Immature natural killer cell (primary cell): ENCODE data around the gene NT5DC1. TPM values are rescaled to one million over a fixed set of nuclear protein-coding genes. Genes with fewer than 3 reads are reported as not detected.

Experiments
- DNase-seq, 3 donors: peaks; one replicate each; pipeline ENCODE4 v3.0.0; 2022; ENCODE audit warnings: mixed read lengths in 1 of 3
- H3K27ac Mint-ChIP-seq, 6 donors: one replicate each; pipeline ENCODE4 v1.8.0; 2020; ENCODE audit warnings: mixed read lengths in 6 of 6, mild to moderate bottlenecking in 5 of 6, inconsistent platforms in 4 of 6, moderate library complexity in 3 of 6
- H3K27me3 Mint-ChIP-seq, 3 donors: one replicate each; pipeline ENCODE4 v1.8.0; 2020 to 2021; ENCODE audit warnings: low read depth in 3 of 3, mild to moderate bottlenecking in 3 of 3, mixed read lengths in 3 of 3, moderate library complexity in 3 of 3, inconsistent platforms in 1 of 3
- H3K36me3 Mint-ChIP-seq, 3 donors: one replicate each; pipeline ENCODE4 v1.8.0; 2020; ENCODE audit warnings: mixed read lengths in 3 of 3, inconsistent platforms in 2 of 3, mild to moderate bottlenecking in 2 of 3
- H3K4me1 Mint-ChIP-seq, 2 donors: one replicate each; pipeline ENCODE4 v1.8.0; 2020; ENCODE audit warnings: inconsistent platforms in 2 of 2, mild to moderate bottlenecking in 2 of 2, mixed read lengths in 2 of 2, moderate library complexity in 1 of 2
- H3K4me3 Mint-ChIP-seq, 5 donors: one replicate each; pipeline ENCODE4 v1.8.0; 2020; ENCODE audit warnings: mild to moderate bottlenecking in 5 of 5, mixed read lengths in 5 of 5, inconsistent platforms in 3 of 5, moderate library complexity in 3 of 5
- H3K9me3 Mint-ChIP-seq, 6 donors: one replicate each; pipeline ENCODE4 v1.8.0; 2020; ENCODE audit warnings: mild to moderate bottlenecking in 6 of 6, mixed read lengths in 6 of 6, inconsistent platforms in 4 of 6, moderate library complexity in 3 of 6
- polyA plus RNA-seq, 3 donors: library from polyadenylated mRNA; unstranded; fragments of 300-500 nt; fragmentation: Illumina TruSeq; gene quantifications; one replicate each; pipeline ENCODE4 v1.2.3, GENCODE V29; 2021

Gene NT5DC1
- polyA plus RNA-seq, 3 donors from 2014 or later: 30.6 to 44.8 (median 35.9) TPM

DNA sequence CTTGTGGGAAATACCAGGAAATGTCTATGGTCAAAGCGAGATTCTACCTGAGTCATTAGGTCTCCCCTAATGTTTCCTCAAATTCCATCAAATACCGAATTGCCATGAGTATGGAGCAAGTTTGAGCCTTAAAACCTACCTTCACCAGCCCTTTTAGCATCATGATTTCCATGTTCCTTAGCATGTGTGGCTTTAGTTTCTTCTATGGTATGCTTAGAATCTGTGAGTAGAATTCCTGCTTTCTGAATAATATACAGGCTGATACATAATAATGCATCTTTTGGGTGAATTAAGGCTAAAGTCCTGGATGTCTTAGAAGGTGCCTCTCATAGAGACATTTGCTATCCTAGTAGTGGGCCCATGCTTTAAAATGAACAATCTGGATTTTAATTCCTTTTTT is 121.3 kb downstream of the NT5DC1 start:
- Mint-ChIP-seq H3K9me3 (no peaks in the 10 kb centered on the region), H3K4me1 (no peaks in the 10 kb centered on the region), H3K27me3 (peaks cover 0 to 2% (median 0%) of the 10 kb centered on the region in 3 donors), H3K27ac (no peak overlapping the region), H3K4me3 (no peak overlapping the region), H3K36me3 (peaks cover 0 to 14% (median 0%) of the 10 kb centered on the region in 3 donors)
- DNase-seq: no peak

DNA sequence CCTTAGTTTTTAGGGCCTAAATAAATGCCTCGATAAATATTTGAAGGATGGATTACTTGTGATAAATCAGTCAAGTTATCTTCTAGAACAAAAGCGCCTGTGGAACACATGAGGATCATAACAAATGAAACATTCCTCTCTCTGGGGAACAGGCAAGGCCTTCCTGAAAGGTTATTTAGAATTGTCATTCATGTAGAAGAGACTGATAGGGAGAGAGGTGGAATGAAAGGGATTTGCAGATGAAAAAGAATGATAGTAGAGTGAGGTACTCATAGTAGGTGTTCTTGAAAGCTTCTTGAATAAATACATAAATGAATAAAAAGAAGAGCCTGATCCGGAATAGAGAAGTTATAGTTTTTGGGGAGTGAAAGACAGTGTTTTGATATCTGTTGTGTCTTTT is 122.7 kb downstream of the NT5DC1 start:
- H3K27ac Mint-ChIP-seq: no peak overlapping the region
- H3K9me3 Mint-ChIP-seq: no peaks in the 10 kb centered on the region
- H3K4me1 Mint-ChIP-seq: no peaks in the 10 kb centered on the region

DNA sequence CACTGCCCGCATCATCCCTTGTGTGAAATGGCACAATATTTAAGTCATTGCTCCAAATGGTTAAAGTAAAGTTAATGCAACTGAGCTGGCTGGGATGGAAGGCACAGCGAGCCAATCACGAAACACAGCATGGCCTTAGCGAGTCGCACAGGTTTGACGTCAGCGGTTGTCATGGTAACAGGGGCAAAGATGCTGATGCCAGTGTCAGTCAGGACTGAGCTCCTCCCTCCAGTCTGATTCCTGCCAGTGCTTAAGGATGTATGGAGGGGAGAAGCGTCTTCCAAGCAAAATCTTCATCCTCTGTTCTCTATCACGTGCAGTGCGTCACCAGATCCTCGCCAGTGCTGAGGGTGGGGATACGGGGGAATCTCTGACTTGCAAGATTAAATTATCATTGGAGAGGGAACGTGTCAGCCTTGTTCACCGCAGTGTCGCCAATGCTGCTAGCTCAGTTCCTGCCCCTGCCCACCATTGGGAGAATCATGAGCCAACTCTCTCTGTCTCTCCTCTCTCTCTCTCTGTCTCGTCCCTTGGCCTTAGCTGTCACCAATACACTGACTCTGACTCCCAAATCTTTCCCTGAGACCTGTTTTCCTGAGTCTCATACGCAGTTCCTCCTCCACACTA is 128.7 kb downstream of the NT5DC1 start:
- Mint-ChIP-seq H3K9me3 (no peaks in the 10 kb centered on the region), H3K27ac (no peak overlapping the region), H3K4me3 (no peak overlapping the region), H3K4me1 (no peaks in the 10 kb centered on the region), H3K27me3 (peaks cover 0 to under 1% (median 0%) of the 10 kb centered on the region in 3 donors), H3K36me3 (peaks cover 6 to 7% (median 7%) of the 10 kb centered on the region in 3 donors)
- no peak for DNase-seq

More for the DNA sequence above, 122.7 kb downstream of the NT5DC1 start:
- H3K27me3 Mint-ChIP-seq: peaks cover 0 to 2% (median 0%) of the 10 kb centered on the region in 3 donors
- H3K36me3 Mint-ChIP-seq: peaks cover 0 to 14% (median 0%) of the 10 kb centered on the region in 3 donors
- H3K4me3 Mint-ChIP-seq: no peak overlapping the region
- no peak for DNase-seq

DNA sequence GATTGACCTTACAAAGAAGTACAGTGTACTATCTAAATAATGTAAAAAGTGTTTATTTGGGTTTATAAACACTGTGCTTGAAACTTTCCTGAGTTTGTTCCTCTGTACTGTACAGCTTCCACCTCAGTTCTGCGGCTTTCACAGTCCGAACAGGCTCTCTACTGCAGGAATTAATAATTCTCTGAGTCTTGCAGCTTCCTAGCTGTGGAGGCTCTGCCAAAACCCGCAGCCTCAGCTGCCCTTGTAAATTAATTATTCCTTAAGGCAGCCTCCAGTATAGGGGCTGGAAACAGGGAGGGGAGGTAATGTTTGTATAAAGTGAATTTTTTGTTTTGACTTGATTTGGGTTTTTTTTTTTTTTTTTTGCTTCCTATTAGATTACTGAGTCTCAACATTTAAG is 134.0 kb downstream of the NT5DC1 start:
- Mint-ChIP-seq H3K9me3 (no peaks in the 10 kb centered on the region), H3K36me3 (peaks cover 10 to 21% (median 12%) of the 10 kb centered on the region in 3 donors), H3K4me1 (no peaks in the 10 kb centered on the region), H3K27ac (no peak overlapping the region), H3K4me3 (no peak overlapping the region), H3K27me3 (no peaks in the 10 kb centered on the region)
- DNase-seq: no peak

- no peaks in the 10 kb centered on the region for H3K27me3 Mint-ChIP-seq
- H3K9me3 Mint-ChIP-seq: no peaks in the 10 kb centered on the region
- H3K27ac Mint-ChIP-seq: no peak overlapping the region
- peaks cover 9 to 21% (median 12%) of the 10 kb centered on the region in 3 donors for H3K36me3 Mint-ChIP-seq
- H3K4me3 Mint-ChIP-seq: no peak overlapping the region
- no peaks in the 10 kb centered on the region for H3K4me1 Mint-ChIP-seq
- no peak for DNase-seq
Observed at GRCh38 chr6:116238083-116238482, 137.4 kb downstream of the NT5DC1 start.

- Mint-ChIP-seq H3K4me3 (no peak overlapping the region), H3K27me3 (no peaks in the 10 kb centered on the region), H3K4me1 (no peaks in the 10 kb centered on the region), H3K36me3 (peaks cover 9 to 22% (median 12%) of the 10 kb centered on the region in 3 donors), H3K9me3 (no peaks in the 10 kb centered on the region), H3K27ac (no peak overlapping the region)
- no peak for DNase-seq
Observed at GRCh38 chr6:116239256-116239655, 138.6 kb downstream of the NT5DC1 start.

GRCh38 chr6:116239856-116240255 is 139.2 kb downstream of the NT5DC1 start:
- no peaks in the 10 kb centered on the region for H3K9me3 Mint-ChIP-seq
- H3K27ac Mint-ChIP-seq: no peak overlapping the region
- no peak overlapping the region for H3K4me3 Mint-ChIP-seq
- H3K4me1 Mint-ChIP-seq: no peaks in the 10 kb centered on the region
- peaks cover 9 to 22% (median 12%) of the 10 kb centered on the region in 3 donors for H3K36me3 Mint-ChIP-seq
- no peaks in the 10 kb centered on the region for H3K27me3 Mint-ChIP-seq
- DNase-seq: no peak

DNA sequence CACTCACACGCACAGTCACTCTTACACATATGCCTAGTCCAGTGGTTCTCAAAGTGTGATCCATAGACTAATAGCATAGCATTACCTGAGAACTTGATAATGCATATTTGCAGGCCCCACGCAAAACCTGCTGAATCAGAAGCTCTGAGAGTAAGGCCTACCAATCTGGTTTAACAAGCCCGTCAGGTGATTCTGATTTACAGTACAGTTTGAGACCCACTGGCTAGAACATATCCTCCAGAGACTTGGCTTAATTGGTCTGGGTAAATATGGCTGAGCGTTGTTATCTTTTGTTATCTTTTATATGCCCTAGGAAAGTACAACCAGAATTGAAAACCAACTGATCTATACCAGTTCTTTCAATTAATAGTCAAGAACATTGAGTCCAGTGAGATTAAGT is 143.6 kb downstream of the NT5DC1 start:
- Mint-ChIP-seq H3K27me3 (no peaks in the 10 kb centered on the region), H3K4me1 (no peaks in the 10 kb centered on the region), H3K9me3 (no peaks in the 10 kb centered on the region), H3K27ac (no peak overlapping the region), H3K4me3 (no peak overlapping the region), H3K36me3 (peaks cover 4 to 9% (median 8%) of the 10 kb centered on the region in 3 donors)
- DNase-seq: no peak

- Mint-ChIP-seq H3K27ac (no peak overlapping the region), H3K27me3 (peaks cover 0 to 2% (median 0%) of the 10 kb centered on the region in 3 donors), H3K4me3 (no peak overlapping the region), H3K9me3 (no peaks in the 10 kb centered on the region), H3K4me1 (peaks cover 0 to 7% of the 10 kb centered on the region in 2 donors), H3K36me3 (peaks cover 0 to 3% (median 0%) of the 10 kb centered on the region in 3 donors)
- no peak for DNase-seq
Observed at GRCh38 chr6:116246089-116246488, 145.4 kb downstream of the NT5DC1 start.

DNA sequence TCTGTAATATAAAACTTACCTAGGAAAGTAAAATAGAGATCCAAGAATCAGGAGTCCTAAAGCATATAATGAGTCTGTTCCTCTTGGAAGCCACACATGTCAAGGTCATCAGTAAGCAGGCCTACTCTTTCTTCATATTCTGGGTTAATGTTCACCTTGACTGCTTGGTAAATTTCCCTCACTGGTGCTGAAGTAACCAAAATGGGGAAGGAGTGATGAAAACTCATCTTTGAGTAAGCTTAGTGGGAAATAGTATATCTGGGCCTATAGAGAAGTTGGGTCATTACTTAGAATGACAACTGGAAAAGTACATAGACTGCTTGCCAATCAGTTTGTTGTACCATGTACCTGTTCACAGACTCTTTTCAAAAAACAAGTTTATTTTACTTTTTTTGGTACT is 146.6 kb downstream of the NT5DC1 start:
- Mint-ChIP-seq H3K36me3 (peaks cover 0 to 3% (median 0%) of the 10 kb centered on the region in 3 donors), H3K4me1 (peaks cover 0 to 18% of the 10 kb centered on the region in 2 donors), H3K4me3 (no peak overlapping the region), H3K27me3 (peaks cover 0 to 2% (median 0%) of the 10 kb centered on the region in 3 donors), H3K9me3 (no peaks in the 10 kb centered on the region), H3K27ac (no peak overlapping the region)
- no peak for DNase-seq

GRCh38 chr6:116248577-116248976 is 147.9 kb downstream of the NT5DC1 start:
- Mint-ChIP-seq H3K4me3 (no peak overlapping the region), H3K27me3 (peaks cover 0 to 4% (median 0%) of the 10 kb centered on the region in 3 donors), H3K27ac (peak overlapping the region in 2 of 6 donors; percentile 0 to 37), H3K36me3 (no peaks in the 10 kb centered on the region), H3K4me1 (peaks cover 0 to 20% of the 10 kb centered on the region in 2 donors), H3K9me3 (no peaks in the 10 kb centered on the region)
- no peak for DNase-seq

DNA sequence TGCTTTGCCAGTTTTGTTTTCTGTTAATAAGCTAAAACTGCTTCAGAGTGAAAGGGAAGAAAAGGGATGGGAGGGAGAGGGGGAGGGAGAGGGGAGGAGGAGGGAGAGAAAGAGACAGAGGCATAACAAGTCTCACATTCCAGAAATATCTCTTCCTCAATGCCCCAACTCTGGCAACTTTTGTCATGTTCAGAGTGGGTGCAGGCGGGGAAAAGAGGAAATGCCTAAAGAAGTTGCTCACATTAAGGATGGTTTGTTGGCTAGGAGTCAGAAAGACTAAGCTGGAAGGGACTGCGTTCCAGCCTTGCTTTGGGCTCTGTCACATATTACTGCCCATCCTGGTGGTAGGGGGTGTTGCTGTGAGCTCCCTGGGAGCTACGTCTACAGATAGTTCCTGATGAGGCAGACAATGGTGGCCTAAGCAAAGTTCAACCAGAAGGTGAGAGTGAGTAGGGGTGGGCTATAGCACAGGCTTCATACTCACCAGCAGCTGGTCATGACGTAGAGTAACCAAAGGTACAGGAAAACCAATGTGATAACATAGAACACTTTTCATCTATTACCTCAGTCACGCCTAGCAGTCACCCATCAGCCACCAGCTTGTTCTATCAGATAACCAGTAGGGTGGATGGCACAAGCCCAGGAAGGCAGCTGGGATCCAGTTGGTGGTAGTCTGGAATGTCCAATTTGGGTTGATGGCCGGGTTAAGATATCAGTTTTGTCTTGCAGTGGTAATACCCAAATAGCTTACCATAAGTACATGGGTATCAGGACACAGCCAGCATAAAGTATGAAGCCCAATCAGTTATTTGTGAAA is 151.1 kb downstream of the NT5DC1 start:
- Mint-ChIP-seq H3K27ac (peak overlapping the region; percentile 17 to 87 (median 69)), H3K4me3 (peak overlapping the region in 1 of 5 donors; percentile 72), H3K9me3 (no peaks in the 10 kb centered on the region), H3K27me3 (peaks cover 0 to 4% (median 0%) of the 10 kb centered on the region in 3 donors), H3K4me1 (peaks cover 0 to 20% of the 10 kb centered on the region in 2 donors), H3K36me3 (no peaks in the 10 kb centered on the region)
- no peak for DNase-seq

DNA sequence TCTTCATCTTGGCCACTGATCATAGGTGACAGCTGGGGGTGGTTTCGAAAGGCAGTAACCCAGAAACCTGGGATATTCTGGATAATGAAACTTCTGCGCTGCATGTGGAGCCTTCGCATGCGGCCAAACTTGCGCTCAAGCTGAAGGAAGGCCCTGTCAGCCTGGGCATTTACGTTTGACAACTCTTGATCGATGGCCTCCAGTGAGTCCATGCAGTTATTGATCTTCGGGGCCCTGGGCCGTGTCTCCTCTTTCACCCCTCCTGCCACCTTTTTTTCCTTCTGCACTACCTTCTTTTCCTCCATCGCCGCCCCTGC is 152.5 kb downstream of the NT5DC1 start:
- DNase-seq: no peak
- Mint-ChIP-seq H3K4me3 (no peak overlapping the region), H3K9me3 (no peaks in the 10 kb centered on the region), H3K27ac (no peak overlapping the region), H3K27me3 (peaks cover 0 to 4% (median 0%) of the 10 kb centered on the region in 3 donors), H3K4me1 (peaks cover 0 to 20% of the 10 kb centered on the region in 2 donors), H3K36me3 (no peaks in the 10 kb centered on the region)

DNA sequence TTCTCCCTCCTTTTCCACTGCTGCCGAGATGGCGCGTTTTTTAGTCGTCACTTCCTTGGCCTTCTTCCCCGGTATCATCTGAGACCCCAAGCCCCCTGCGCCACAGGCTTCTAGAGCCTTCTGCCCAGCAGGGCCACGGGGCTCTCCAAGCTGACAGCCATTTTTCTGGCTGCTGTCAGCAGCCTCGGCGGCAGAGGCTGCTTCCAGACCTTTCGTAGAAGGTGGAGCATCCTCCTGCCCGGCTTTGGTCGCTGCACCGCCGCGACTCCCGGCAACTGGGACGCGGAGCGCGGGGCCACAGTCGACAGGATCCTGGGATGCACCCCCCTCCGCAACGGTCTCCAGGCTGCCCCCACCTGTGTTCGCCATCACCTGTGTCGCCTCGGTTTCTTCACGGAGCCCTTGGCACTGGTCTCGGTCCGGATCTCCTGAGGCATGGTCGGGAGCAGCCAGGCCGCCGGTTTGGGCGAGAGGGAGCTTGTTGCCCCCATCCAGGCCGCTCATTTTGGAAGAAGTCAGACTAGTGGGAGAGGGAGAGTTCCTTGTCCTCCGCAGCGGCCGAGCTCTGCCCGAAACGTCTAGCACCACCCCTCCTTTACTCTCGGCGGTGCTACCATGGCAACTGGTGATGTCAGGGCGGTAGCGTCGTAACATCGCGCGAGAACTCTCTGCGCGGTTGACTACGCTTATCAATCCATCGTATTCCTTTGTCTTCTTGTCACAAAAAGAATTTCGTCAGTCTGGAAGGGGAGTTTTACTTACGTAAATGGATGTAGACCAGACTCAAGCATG is 153.0 kb downstream of the NT5DC1 start, which contains the start of gene TSPYL4:
Gene TSPYL4, minus strand, starts transcription at position 571 of the 792 bp plus-strand sequence. Its CDS starts 67 bp downstream, at position 504.
- H3K36me3 Mint-ChIP-seq: no peaks in the 10 kb centered on the region
- H3K4me1 Mint-ChIP-seq: peaks cover 0 to 20% of the 10 kb centered on the region in 2 donors
- no peak within 1 kb of the TSS for H3K4me3 Mint-ChIP-seq
- H3K9me3 Mint-ChIP-seq: no peaks in the 10 kb centered on the region
- no peak within 1 kb of the TSS for H3K27ac Mint-ChIP-seq
- peaks cover 0 to 4% (median 0%) of the 10 kb centered on the region in 3 donors for H3K27me3 Mint-ChIP-seq
- peak; percentile 91 to 92 (median 91) for DNase-seq
